Measurements from ENCODE around the gene ZFP3.
"Not testable (repeated sequence)": the region's sequence is repeated elsewhere in the genome, so short reads cannot be mapped to it uniquely, and the experiment has no call there.

Gene ZFP3

GRCh38 chr17:5126719-5127488, 48.6 kb downstream of the ZFP3 start:
- DNase-seq, result no peak

GRCh38 chr17:5127910-5128309, 49.6 kb downstream of the ZFP3 start:
- DNase-seq, result no peak

GRCh38 chr17:5128387-5128786, 50.1 kb downstream of the ZFP3 start:
- DNase-seq, result not testable (repeated sequence)

GRCh38 chr17:5128905-5129535, 50.8 kb downstream of the ZFP3 start:
- DNase-seq, result no peak

- DNase-seq, result not testable (repeated sequence)
Measured at GRCh38 chr17:5129770-5130169, 51.5 kb downstream of the ZFP3 start.

- DNase-seq, result not testable (repeated sequence)
Measured at GRCh38 chr17:5130261-5130660, 52.0 kb downstream of the ZFP3 start.

DNA sequence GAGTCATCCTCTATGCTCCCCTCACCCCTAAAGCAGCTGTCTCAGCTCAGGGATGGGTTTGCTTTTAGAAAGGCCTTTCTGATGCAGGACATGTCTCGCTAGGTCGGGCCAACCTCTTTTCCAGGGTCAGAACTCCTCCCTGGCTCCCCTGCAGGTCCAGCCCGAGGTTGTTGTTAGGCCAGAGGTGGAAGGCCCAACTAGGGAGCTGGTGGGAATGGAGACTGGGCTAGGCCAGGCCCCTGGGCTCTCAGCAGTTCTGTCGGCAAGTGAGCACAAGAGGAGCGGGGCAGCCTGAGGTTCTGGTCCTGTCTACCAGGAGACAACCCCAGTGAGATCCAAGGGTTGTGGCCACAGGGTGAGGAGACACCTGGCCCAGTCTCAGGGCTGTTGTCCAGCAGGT, 52.4 kb downstream of the ZFP3 start:
- not testable (repeated sequence) for DNase-seq

GRCh38 chr17:5131146-5131715, 53.0 kb downstream of the ZFP3 start:
- DNase-seq, result no peak

DNA sequence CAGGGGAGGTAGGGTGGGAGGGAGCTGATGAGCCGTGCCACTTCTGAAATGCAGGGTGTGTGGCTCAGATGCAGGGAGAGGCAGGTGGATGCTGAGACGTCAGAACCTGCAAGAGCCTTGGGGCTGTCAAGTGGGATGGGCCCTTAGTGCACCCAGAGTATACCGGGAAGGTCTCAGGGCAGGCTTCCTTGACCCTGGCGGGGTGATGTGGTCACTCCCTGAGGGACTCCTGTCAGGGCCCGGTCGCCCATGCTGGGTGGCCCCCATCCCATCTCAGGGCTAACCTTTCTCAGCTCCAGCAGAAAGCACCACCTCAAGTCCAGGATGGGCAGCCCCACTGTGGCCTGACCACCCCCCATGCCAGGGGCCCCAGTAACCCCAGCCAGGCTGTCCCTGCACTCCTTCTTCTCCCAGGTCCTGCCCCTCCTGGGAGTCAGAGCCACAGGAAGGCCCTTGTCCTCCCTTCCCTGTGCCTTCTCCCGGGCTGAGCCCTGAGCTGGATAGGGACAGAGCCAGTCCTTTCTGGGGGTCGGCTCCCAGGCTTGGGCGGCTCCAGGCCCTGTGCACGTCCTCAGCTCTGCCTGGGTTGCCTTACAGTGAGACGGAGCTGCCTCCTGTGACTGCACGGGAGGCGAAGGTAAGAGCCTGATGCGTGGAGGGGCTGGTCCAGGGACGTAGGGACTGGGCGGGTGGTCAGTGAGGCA, 53.7 kb downstream of the ZFP3 start:
- DNase-seq, result not testable (repeated sequence)

- not testable (repeated sequence) for DNase-seq
Measured at GRCh38 chr17:5132503-5133225, 54.4 kb downstream of the ZFP3 start.

- no peak for DNase-seq
Measured at GRCh38 chr17:5133311-5133710, 55.0 kb downstream of the ZFP3 start.

DNA sequence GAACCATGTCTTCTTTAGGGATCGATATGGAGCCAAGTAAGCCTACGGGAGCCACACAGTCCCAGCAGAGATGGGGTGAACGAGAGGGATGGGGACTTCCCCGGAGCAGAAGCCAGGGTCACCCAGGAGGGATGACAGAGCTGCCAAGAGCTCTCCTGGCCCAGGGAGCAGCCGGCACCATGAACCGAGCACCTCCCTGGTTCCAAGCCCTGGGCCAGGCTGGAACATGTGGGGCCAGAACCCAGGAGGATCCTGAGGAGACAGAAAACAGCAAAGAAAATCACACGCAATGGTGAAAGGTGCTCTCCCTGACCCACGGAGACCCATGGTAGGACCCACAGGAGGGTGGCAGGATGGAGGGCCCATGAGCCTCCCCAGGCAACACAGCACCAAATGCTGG, 55.7 kb downstream of the ZFP3 start:
- not testable (repeated sequence) for DNase-seq

DNA sequence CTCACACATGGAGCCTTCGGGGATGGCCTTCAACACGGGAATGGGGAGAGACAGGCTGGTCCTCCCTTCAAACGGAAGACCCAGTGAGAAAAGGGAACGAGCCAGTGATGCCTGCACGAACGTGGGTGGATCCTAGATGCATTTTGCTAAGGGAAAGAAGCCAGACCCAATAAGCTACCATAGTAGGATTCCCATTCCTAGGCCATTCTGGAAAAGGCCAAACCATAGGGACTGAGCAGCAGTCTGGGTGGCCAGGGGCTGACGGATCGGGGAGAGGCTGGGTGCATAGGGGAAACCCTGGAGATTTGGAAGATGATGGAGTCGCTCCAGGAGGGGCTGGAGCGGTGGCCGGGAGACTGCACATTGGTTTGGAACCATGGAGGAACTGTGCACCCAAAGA, 56.3 kb downstream of the ZFP3 start:
- DNase-seq, result not testable (repeated sequence)

DNA sequence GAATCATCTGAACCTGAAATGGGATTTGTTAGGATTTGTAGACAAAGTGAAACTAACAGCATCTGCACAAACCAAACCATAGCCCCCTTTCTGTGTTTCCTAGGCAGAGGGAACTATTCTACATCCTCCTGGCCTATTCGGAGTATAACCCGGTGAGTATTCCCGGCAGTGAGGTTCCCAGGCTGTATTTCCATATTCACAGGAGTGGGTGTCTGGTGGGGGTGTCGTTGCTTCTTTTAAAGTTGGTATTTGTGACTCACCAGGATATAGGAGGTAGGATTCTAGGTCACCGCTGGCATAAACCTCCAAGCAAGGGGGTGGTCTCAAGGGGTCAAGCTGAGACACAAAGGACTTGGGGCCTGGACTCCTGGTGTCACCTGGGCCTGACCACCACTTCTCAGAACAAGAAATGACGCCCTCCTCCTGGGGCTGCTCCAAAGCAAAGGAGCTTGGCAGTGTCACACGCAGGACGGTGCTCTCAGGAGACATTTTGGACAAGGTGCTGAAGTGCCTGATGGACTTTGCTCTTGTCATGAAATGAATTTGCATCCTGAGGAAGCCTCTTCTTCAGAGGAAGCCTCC, 57.0 kb downstream of the ZFP3 start:
- not testable (repeated sequence) for DNase-seq

- DNase-seq, result no peak
Measured at GRCh38 chr17:5135726-5136579, 57.7 kb downstream of the ZFP3 start.

- not testable (repeated sequence) for DNase-seq
Measured at GRCh38 chr17:5136580-5137412, 58.5 kb downstream of the ZFP3 start.

DNA sequence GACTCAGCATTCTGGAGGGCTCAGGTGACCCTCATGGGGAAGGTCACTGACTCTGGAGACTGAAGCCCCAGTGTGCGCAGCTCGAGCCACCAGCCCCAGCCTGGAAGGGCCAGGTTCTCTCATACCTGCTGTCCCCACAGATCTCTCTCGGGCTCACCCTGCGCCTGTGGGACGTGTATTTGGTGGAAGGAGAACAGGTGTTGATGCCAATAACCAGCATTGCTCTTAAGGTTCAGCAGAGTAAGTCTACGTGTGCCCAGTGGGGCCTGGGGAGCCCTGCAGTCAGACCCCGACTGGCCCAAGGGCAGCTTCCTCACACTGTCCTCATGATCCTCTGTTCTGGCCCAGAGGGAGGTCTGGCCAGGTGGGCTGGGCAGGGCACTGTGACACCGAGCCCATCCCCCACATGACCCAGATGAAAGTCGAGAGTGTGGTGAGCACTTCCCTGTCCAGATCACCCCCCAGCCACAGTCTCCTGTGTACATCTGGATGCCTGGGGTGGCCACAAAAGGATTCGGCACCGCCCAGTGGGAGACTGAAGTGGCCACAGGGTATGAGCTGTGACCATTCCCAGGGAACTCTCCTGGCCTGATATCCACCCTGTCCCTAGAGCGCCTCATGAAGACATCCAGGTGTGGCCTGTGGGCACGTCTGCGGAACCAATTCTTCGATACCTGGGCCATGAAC, 59.4 kb downstream of the ZFP3 start:
- not testable (repeated sequence) for DNase-seq

GRCh38 chr17:5138198-5138544, 59.9 kb downstream of the ZFP3 start:
- not testable (repeated sequence) for DNase-seq

GRCh38 chr17:5138616-5139457, 60.6 kb downstream of the ZFP3 start:
- no peak for DNase-seq
